ENCODE data around the gene TCHHL1.
"Not testable (repeated sequence)": the region's sequence is repeated elsewhere in the genome, so short reads cannot be mapped to it uniquely, and the experiment has no call there.

The TCHHL1 gene

GRCh38 chr1:152084853-152085252, 4.0 kb downstream of the TCHHL1 start:
- Histone ChIP-seq H3K27ac (ENCODE audit: low read depth, low read length) (no peak overlapping the region), H3K9ac (ENCODE audit: low read length) (no peak overlapping the region), H3K4me3 (ENCODE audit: low read depth, low read length) (no peak overlapping the region), H3K4me1 (ENCODE audit: control insufficient read depth, insufficient read depth, low read length) (no peaks in the 10 kb centered on the region), H3K27me3 (ENCODE audit: control insufficient read depth, insufficient read depth, low read length) (peaks cover 32% of the 10 kb centered on the region), H3K36me3 (ENCODE audit: control insufficient read depth, insufficient read depth, low read length) (no peaks in the 10 kb centered on the region), H3K9me3 (ENCODE audit: control insufficient read depth, insufficient read depth, low read depth, low read length) (no peaks in the 10 kb centered on the region; the same call in 1 of the 2 replicates)

GRCh38 chr1:152081026-152081425, 7.8 kb downstream of the TCHHL1 start:
- H3K27me3 ChIP-seq (ENCODE audit: control insufficient read depth, insufficient read depth, low read length); H3K36me3 ChIP-seq (ENCODE audit: control insufficient read depth, insufficient read depth, low read length); H3K4me1 ChIP-seq (ENCODE audit: control insufficient read depth, insufficient read depth, low read length); H3K9ac ChIP-seq (ENCODE audit: low read length); H3K27ac ChIP-seq (ENCODE audit: low read depth, low read length); H3K4me3 ChIP-seq (ENCODE audit: low read depth, low read length): not testable (repeated sequence)
- H3K9me3 ChIP-seq (ENCODE audit: control insufficient read depth, insufficient read depth, low read depth, low read length): peaks cover 14% of the 10 kb centered on the region

GRCh38 chr1:152080494-152080893, 8.4 kb downstream of the TCHHL1 start:
- H3K36me3 ChIP-seq (ENCODE audit: control insufficient read depth, insufficient read depth, low read length); H3K4me1 ChIP-seq (ENCODE audit: control insufficient read depth, insufficient read depth, low read length); H3K27ac ChIP-seq (ENCODE audit: low read depth, low read length); H3K4me3 ChIP-seq (ENCODE audit: low read depth, low read length); H3K9ac ChIP-seq (ENCODE audit: low read length); H3K27me3 ChIP-seq (ENCODE audit: control insufficient read depth, insufficient read depth, low read length): not testable (repeated sequence)
- H3K9me3 ChIP-seq (ENCODE audit: control insufficient read depth, insufficient read depth, low read depth, low read length): peaks cover 14% of the 10 kb centered on the region

GRCh38 chr1:152078831-152079441, 9.9 kb downstream of the TCHHL1 start:
- Histone ChIP-seq H3K27ac (ENCODE audit: low read depth, low read length) (no peak overlapping the region), H3K36me3 (ENCODE audit: control insufficient read depth, insufficient read depth, low read length) (no peaks in the 10 kb centered on the region), H3K4me1 (ENCODE audit: control insufficient read depth, insufficient read depth, low read length) (no peaks in the 10 kb centered on the region), H3K27me3 (ENCODE audit: control insufficient read depth, insufficient read depth, low read length) (peaks cover 3% of the 10 kb centered on the region; the same call in 1 of the 2 replicates), H3K9ac (ENCODE audit: low read length) (no peak overlapping the region), H3K4me3 (ENCODE audit: low read depth, low read length) (no peak overlapping the region), H3K9me3 (ENCODE audit: control insufficient read depth, insufficient read depth, low read depth, low read length) (peaks cover 14% of the 10 kb centered on the region)

GRCh38 chr1:152072311-152072710, 16.6 kb downstream of the TCHHL1 start:
- no peaks in the 10 kb centered on the region for H3K36me3 ChIP-seq (ENCODE audit: control insufficient read depth, insufficient read depth, low read length)
- H3K9ac ChIP-seq (ENCODE audit: low read length): no peak overlapping the region
- H3K27ac ChIP-seq (ENCODE audit: low read depth, low read length): no peak overlapping the region
- H3K9me3 ChIP-seq (ENCODE audit: control insufficient read depth, insufficient read depth, low read depth, low read length): peaks cover 2% of the 10 kb centered on the region; the same call in 1 of the 2 replicates
- peaks cover 6% of the 10 kb centered on the region; the same call in 1 of the 2 replicates for H3K27me3 ChIP-seq (ENCODE audit: control insufficient read depth, insufficient read depth, low read length)
- H3K4me1 ChIP-seq (ENCODE audit: control insufficient read depth, insufficient read depth, low read length): peaks cover 7% of the 10 kb centered on the region; the same call in 1 of the 2 replicates
- no peak overlapping the region for H3K4me3 ChIP-seq (ENCODE audit: low read depth, low read length)

GRCh38 chr1:152071123-152071522, 17.7 kb downstream of the TCHHL1 start:
- Histone ChIP-seq H3K9me3 (ENCODE audit: control insufficient read depth, insufficient read depth, low read depth, low read length) (no peaks in the 10 kb centered on the region), H3K36me3 (ENCODE audit: control insufficient read depth, insufficient read depth, low read length) (no peaks in the 10 kb centered on the region), H3K9ac (ENCODE audit: low read length) (no peak overlapping the region), H3K27ac (ENCODE audit: low read depth, low read length) (no peak overlapping the region), H3K27me3 (ENCODE audit: control insufficient read depth, insufficient read depth, low read length) (peaks cover 6% of the 10 kb centered on the region; the same call in 1 of the 2 replicates), H3K4me1 (ENCODE audit: control insufficient read depth, insufficient read depth, low read length) (peaks cover 7% of the 10 kb centered on the region; the same call in 1 of the 2 replicates), H3K4me3 (ENCODE audit: low read depth, low read length) (no peak overlapping the region)

GRCh38 chr1:152067929-152068328, 20.9 kb downstream of the TCHHL1 start:
- no peaks in the 10 kb centered on the region for H3K9me3 ChIP-seq (ENCODE audit: control insufficient read depth, insufficient read depth, low read depth, low read length)
- no peak overlapping the region for H3K9ac ChIP-seq (ENCODE audit: low read length)
- H3K4me3 ChIP-seq (ENCODE audit: low read depth, low read length): no peak overlapping the region
- H3K4me1 ChIP-seq (ENCODE audit: control insufficient read depth, insufficient read depth, low read length): peaks cover 7% of the 10 kb centered on the region; the same call in 1 of the 2 replicates
- peaks cover 11% of the 10 kb centered on the region; the same call in 1 of the 2 replicates for H3K27me3 ChIP-seq (ENCODE audit: control insufficient read depth, insufficient read depth, low read length)
- no peak overlapping the region for H3K27ac ChIP-seq (ENCODE audit: low read depth, low read length)
- no peaks in the 10 kb centered on the region for H3K36me3 ChIP-seq (ENCODE audit: control insufficient read depth, insufficient read depth, low read length)

GRCh38 chr1:152067150-152067549, 21.7 kb downstream of the TCHHL1 start:
- no peaks in the 10 kb centered on the region; the same call in 1 of the 2 replicates for H3K9me3 ChIP-seq (ENCODE audit: control insufficient read depth, insufficient read depth, low read depth, low read length)
- H3K27ac ChIP-seq (ENCODE audit: low read depth, low read length): no peak overlapping the region
- peaks cover 16% of the 10 kb centered on the region; the same call in 1 of the 2 replicates for H3K27me3 ChIP-seq (ENCODE audit: control insufficient read depth, insufficient read depth, low read length)
- H3K9ac ChIP-seq (ENCODE audit: low read length): no peak overlapping the region
- H3K36me3 ChIP-seq (ENCODE audit: control insufficient read depth, insufficient read depth, low read length): no peaks in the 10 kb centered on the region
- no peak overlapping the region for H3K4me3 ChIP-seq (ENCODE audit: low read depth, low read length)
- H3K4me1 ChIP-seq (ENCODE audit: control insufficient read depth, insufficient read depth, low read length): peaks cover 7% of the 10 kb centered on the region; the same call in 1 of the 2 replicates

GRCh38 chr1:152061952-152062351, 26.9 kb downstream of the TCHHL1 start:
- no peaks in the 10 kb centered on the region for H3K4me1 ChIP-seq (ENCODE audit: control insufficient read depth, insufficient read depth, low read length)
- H3K4me3 ChIP-seq (ENCODE audit: low read depth, low read length): no peak overlapping the region
- H3K27me3 ChIP-seq (ENCODE audit: control insufficient read depth, insufficient read depth, low read length): peaks cover 51% of the 10 kb centered on the region
- no peak overlapping the region for H3K9ac ChIP-seq (ENCODE audit: low read length)
- H3K27ac ChIP-seq (ENCODE audit: low read depth, low read length): no peak overlapping the region
- H3K36me3 ChIP-seq (ENCODE audit: control insufficient read depth, insufficient read depth, low read length): no peaks in the 10 kb centered on the region
- no peaks in the 10 kb centered on the region; the same call in 1 of the 2 replicates for H3K9me3 ChIP-seq (ENCODE audit: control insufficient read depth, insufficient read depth, low read depth, low read length)

GRCh38 chr1:152053375-152053774, 35.5 kb downstream of the TCHHL1 start:
- Histone ChIP-seq H3K27ac (ENCODE audit: low read depth, low read length) (no peak overlapping the region), H3K9me3 (ENCODE audit: control insufficient read depth, insufficient read depth, low read depth, low read length) (no peaks in the 10 kb centered on the region), H3K9ac (ENCODE audit: low read length) (no peak overlapping the region), H3K36me3 (ENCODE audit: control insufficient read depth, insufficient read depth, low read length) (no peaks in the 10 kb centered on the region), H3K4me3 (ENCODE audit: low read depth, low read length) (no peak overlapping the region), H3K27me3 (ENCODE audit: control insufficient read depth, insufficient read depth, low read length) (peaks cover 17% of the 10 kb centered on the region), H3K4me1 (ENCODE audit: control insufficient read depth, insufficient read depth, low read length) (peaks cover 6% of the 10 kb centered on the region)

- Histone ChIP-seq H3K9me3 (ENCODE audit: control insufficient read depth, insufficient read depth, low read depth, low read length) (no peaks in the 10 kb centered on the region), H3K27me3 (ENCODE audit: control insufficient read depth, insufficient read depth, low read length) (peaks cover 10% of the 10 kb centered on the region), H3K4me1 (ENCODE audit: control insufficient read depth, insufficient read depth, low read length) (peaks cover 10% of the 10 kb centered on the region), H3K9ac (ENCODE audit: low read length) (no peak overlapping the region), H3K36me3 (ENCODE audit: control insufficient read depth, insufficient read depth, low read length) (no peaks in the 10 kb centered on the region), H3K27ac (ENCODE audit: low read depth, low read length) (no peak overlapping the region), H3K4me3 (ENCODE audit: low read depth, low read length) (no peak overlapping the region)
These were observed 36.3 kb downstream of the TCHHL1 start for GRCh38 chr1:152052606-152053005.
